K562 (cell line): ENCODE measurements around the gene KCTD13. TPM values are rescaled to one million over a fixed set of nuclear protein-coding genes. Genes with fewer than 3 reads are reported as not detected.
A peak's percentile ranks its signal among the peaks of the same experiment; 100 is the strongest.

Source experiments
- ADNP ChIP-seq: fragments of 200-800 bp; sonication (Bioruptor generic); IDR thresholded peaks from 2 replicates; pipeline ENCODE4 v1.6.1; 2016; ENCODE audit warnings: missing genetic modification characterization, missing compliant biosample characterization
- AFF4 ChIP-seq: sonication (generic); formaldehyde crosslinking; IDR thresholded peaks from 2 replicates; pipeline ENCODE4 v1.8.0; 2023; ENCODE audit warnings: mild to moderate bottlenecking, missing genetic modification reagents
- CAMTA2 ChIP-seq: fragments of 250-450 bp; sonication (Bioruptor Pico); conservative IDR thresholded peaks from 2 replicates; pipeline ENCODE4 v1.5.1; 2022
- CREBBP ChIP-seq: IDR thresholded peaks from one replicate; pipeline ENCODE4 v1.6.1; 2012; ENCODE audit warnings: low read depth, mild to moderate bottlenecking, control low read depth, inconsistent platforms, low read length
- CUX1 ChIP-seq: fragments of 200-800 bp; sonication (Bioruptor generic); IDR thresholded peaks from 2 replicates; pipeline ENCODE4 v1.6.1; 2016; ENCODE audit warnings: missing genetic modification characterization, missing compliant biosample characterization
- ESRRA ChIP-seq: fragments of 450-650 bp; IDR thresholded peaks from 2 replicates; pipeline ENCODE4 v1.6.1; 2014; ENCODE audit warnings: low read depth, mild to moderate bottlenecking, moderate library complexity, borderline replicate concordance
- ILK ChIP-seq: fragments of 450-650 bp; IDR thresholded peaks from 2 replicates; pipeline ENCODE4 v1.6.1; 2016; ENCODE audit warnings: missing genetic modification characterization, low read depth, mild to moderate bottlenecking, missing compliant biosample characterization, moderate library complexity, borderline replicate concordance
- LEF1 ChIP-seq: fragments of 450-650 bp; IDR thresholded peaks from 2 replicates; pipeline ENCODE4 v1.6.1; 2016; ENCODE audit warnings: mild to moderate bottlenecking
- NR2C1 ChIP-seq, 2 experiments: fragments of 450-650 bp; IDR thresholded peaks; 2 replicates each; pipeline ENCODE4 v1.6.1; 2017; ENCODE audit warnings: mild to moderate bottlenecking in 2 of 2, antibody characterized with exemption in 1 of 2, inconsistent platforms in 1 of 2, missing compliant biosample characterization in 1 of 2, missing genetic modification characterization in 1 of 2
- PHF21A ChIP-seq: fragments of 450-650 bp; IDR thresholded peaks from 2 replicates; pipeline ENCODE4 v1.6.1; 2017; ENCODE audit warnings: low read depth, borderline replicate concordance
- POLR3G ChIP-seq: IDR thresholded peaks from 2 replicates; pipeline ENCODE4 v1.6.1; 2011; ENCODE audit not compliant: insufficient read length, insufficient replicate concordance; ENCODE audit errors: extremely low read depth
- PTRF ChIP-seq: fragments of 450-650 bp; IDR thresholded peaks from 2 replicates; pipeline ENCODE4 v1.6.1; 2016; ENCODE audit warnings: mild to moderate bottlenecking, missing genetic modification characterization, missing compliant biosample characterization
- TOE1 ChIP-seq, 2 experiments: fragments of 450-650 bp in 1 of 2; sonication (generic) in 1 of 2; formaldehyde crosslinking in 1 of 2; IDR thresholded peaks; 2 replicates each; pipeline versions ENCODE4 v1.7.1 to v1.8.0; 2016 to 2022; ENCODE audit warnings: borderline replicate concordance in 2 of 2, mild to moderate bottlenecking in 2 of 2, antibody characterized with exemption in 1 of 2, inconsistent platforms in 1 of 2, low read depth in 1 of 2, missing genetic modification reagents in 1 of 2, moderate library complexity in 1 of 2
- USF1 ChIP-seq: sonication (generic); formaldehyde crosslinking; IDR thresholded peaks from 2 replicates; pipeline ENCODE4 v1.9.0; 2022; ENCODE audit warnings: mild to moderate bottlenecking, missing genetic modification reagents
- XRCC5 ChIP-seq: fragments of 200-400 bp; formaldehyde crosslinking; IDR thresholded peaks from 2 replicates; pipeline ENCODE4 v1.6.1; 2017; ENCODE audit warnings: low read depth, mild to moderate bottlenecking, low read length
- ZFX ChIP-seq: sonication (generic); formaldehyde crosslinking; IDR thresholded peaks from 2 replicates; pipeline ENCODE4 v1.8.0; 2022; ENCODE audit warnings: mild to moderate bottlenecking, missing genetic modification reagents, moderate library complexity
- ZNF232 ChIP-seq: sonication (generic); formaldehyde crosslinking; IDR thresholded peaks from 2 replicates; pipeline ENCODE4 v1.8.0; 2022; ENCODE audit warnings: mild to moderate bottlenecking, missing genetic modification reagents
- ZNF282 ChIP-seq: sonication (generic); formaldehyde crosslinking; IDR thresholded peaks from 2 replicates; pipeline ENCODE4 v1.8.1; 2023; ENCODE audit warnings: missing genetic modification reagents
- polyA plus RNA-seq, 8 experiments: library from polyadenylated mRNA; depleted of rRNA in 4 of 8; stranded (reverse) in 5 of 8; unstranded in 3 of 8; fragments of >200 nt; fragmentation: Nextera tagmentation in 2 of 8; fragmentation: Illumina TruSeq in 1 of 8; extraction: Ambion mirVana in 2 of 8; extraction: Trizol in 1 of 8; gene quantifications; 2 replicates each; pipeline versions ENCODE4 v1.2.1 to v1.2.3, GENCODE V29; 2011 to 2014; ENCODE audit warnings: inconsistent platforms in 1 of 8, missing spikeins in 1 of 8
- total RNA-seq, 7 experiments: library from RNA; depleted of rRNA in 6 of 7; stranded (reverse); fragments of >200 nt in 6 of 7; fragmentation: Illumina TruSeq in 2 of 7; extraction: Trizol in 2 of 7; gene quantifications; 2 replicates each; pipeline versions ENCODE4 v1.2.1 to v1.2.3, GENCODE V29; 2011 to 2021; ENCODE audit warnings: low replicate concordance in 1 of 7

The KCTD13 gene
- total and polyA plus RNA-seq, 9 of the 15 experiments (the other 6 are each of a cell fraction or from before 2014, with no cell fraction given), result 1.0 to 20.6 (median 9.8) TPM

- TF ChIP-seq AFF4, result no peak
- TF ChIP-seq PHF21A, result no peak
- TF ChIP-seq TOE1 (IDR thresholded peaks at IDR 0.05; ENCODE audit: borderline replicate concordance), result no peak
- no peak for TF ChIP-seq TOE1 (CRISPR knock-in tag; IDR thresholded peaks at IDR 0.05; ENCODE audit: borderline replicate concordance, low read depth)
- no peak for TF ChIP-seq ESRRA
- TF ChIP-seq XRCC5, result no peak
- TF ChIP-seq LEF1, result no peak
- no peak for TF ChIP-seq ZFX
- no peak for TF ChIP-seq ILK (tag)
- TF ChIP-seq PTRF (tag), result no peak
- TF ChIP-seq ZNF282 (CRISPR knock-in tag), result no peak
- TF ChIP-seq NR2C1 (IDR thresholded peaks at IDR 0.05), result no peak
- TF ChIP-seq NR2C1 (tag; IDR thresholded peaks at IDR 0.05), result no peak
- no peak for TF ChIP-seq ADNP
- TF ChIP-seq CAMTA2, result no peak
- TF ChIP-seq ZNF232 (CRISPR knock-in tag), result no peak
- TF ChIP-seq POLR3G, result no peak
- TF ChIP-seq CREBBP, result no peak
- peak; percentile 91 for TF ChIP-seq USF1
- no peak for TF ChIP-seq CUX1 (CRISPR knock-in tag)
These were observed 42.0 kb downstream of the KCTD13 start (continued) for GRCh38 chr16:29883987-29884386.
